Activated B cell treated with CpG ODN at 0.5 μM for 24 hours (primary cell): Measurements from ENCODE around the gene STK31. TPM values are rescaled to one million over a fixed set of nuclear protein-coding genes. Genes with fewer than 3 reads are reported as not detected.

ENCODE experiments used
- ATAC-seq: fragments of 200-7000 bp; cut with Tn5 transposase; one replicate; pipeline ENCODE4 v1.10.0; 2021; ENCODE audit warnings: low read depth, mild to moderate bottlenecking, moderate library complexity
- CTCF ChIA-PET: fragments of 350-600 bp; sonication (Branson Sonifier 250); formaldehyde crosslinking; loops from one replicate; lab custom pipeline; 2021; ENCODE audit warnings: antibody characterized with exemption; lab: Charles Lee
- POLR2A ChIA-PET: fragments of 350-600 bp; sonication (Branson Sonifier 250); formaldehyde crosslinking; loops from one replicate; lab custom pipeline; 2021; ENCODE audit warnings: antibody characterized with exemption; lab: Charles Lee
- DNase-seq: peaks from one replicate; pipeline ENCODE4 v3.0.0; 2022
- H3K27ac Mint-ChIP-seq: one replicate; pipeline ENCODE4 v1.8.0; 2020; ENCODE audit warnings: mixed read lengths
- H3K27me3 Mint-ChIP-seq: one replicate; pipeline ENCODE4 v1.8.0; 2021; ENCODE audit warnings: mixed read lengths
- H3K36me3 Mint-ChIP-seq: one replicate; pipeline ENCODE4 v1.8.0; 2021; ENCODE audit warnings: low read depth, mixed read lengths
- H3K4me1 Mint-ChIP-seq: one replicate; pipeline ENCODE4 v1.8.0; 2021; ENCODE audit warnings: mixed read lengths
- H3K4me3 Mint-ChIP-seq: one replicate; pipeline ENCODE4 v1.8.0; 2020; ENCODE audit warnings: mild to moderate bottlenecking, mixed read lengths
- H3K9me3 Mint-ChIP-seq: one replicate; pipeline ENCODE4 v1.8.0; 2020; ENCODE audit warnings: mixed read lengths
- CTCF ChIP-seq: fragments of 200-600 bp; IDR thresholded peaks from one replicate; pipeline ENCODE4 v1.8.0; 2022; ENCODE audit warnings: antibody characterized with exemption, mild to moderate bottlenecking
- intact Hi-C: fragments of 100-400 bp; cut with micrococcal nuclease; formaldehyde crosslinking; loops from one replicate; pipeline ENCODE4 v1.15.1; 2024
- total RNA-seq: library from RNA; stranded (reverse); gene quantifications from 2 replicates; pipeline ENCODE4 v1.2.3, GENCODE V29; 2022

The STK31 gene
- 0.76 and 1.0 TPM in 2 replicates for total RNA-seq

GRCh38 chr7:23710000-23710399 is at the start of gene STK31:
STK31 (plus strand) TSS chr7:23710219; CDS start chr7:23710286, 67 bp downstream.
- CTCF ChIA-PET, result interaction anchor here (1.2 to 4.6 kb wide), 6 partner anchors 10 to 437 kb away, joined by 3 to 42 read pairs (median 7); no protein-coding TSS in a partner anchor
- TF ChIP-seq CTCF, result no peak
- no peaks in the 10 kb centered on the region for H3K27me3 Mint-ChIP-seq
- no peak within 1 kb of the TSS for H3K27ac Mint-ChIP-seq
- H3K9me3 Mint-ChIP-seq, result peaks cover 12% of the 10 kb centered on the region
- intact Hi-C loops, result loop anchor here (5.0 kb wide), 1 partner anchor 957 kb away; no protein-coding TSS in a partner anchor
- no peak within 1 kb of the TSS for H3K4me3 Mint-ChIP-seq
- DNase-seq (no peak), ATAC-seq (no peak)
- peaks cover 13% of the 10 kb centered on the region for H3K36me3 Mint-ChIP-seq
- POLR2A ChIA-PET, result no interaction called here
- H3K4me1 Mint-ChIP-seq, result no peaks in the 10 kb centered on the region

GRCh38 chr7:23661385-23661784 is 48.6 kb upstream of the STK31 start:
- H3K4me3 Mint-ChIP-seq, result no peak overlapping the region
- peaks cover 15% of the 10 kb centered on the region for H3K9me3 Mint-ChIP-seq
- H3K36me3 Mint-ChIP-seq, result no peaks in the 10 kb centered on the region
- ATAC-seq (no peak), DNase-seq (no peak)
- POLR2A ChIA-PET, result interaction anchor here (0.6 kb wide), 1 partner anchor 113 kb away, joined by 4 read pairs; no protein-coding TSS in a partner anchor
- no peak for TF ChIP-seq CTCF
- no peak overlapping the region for H3K27ac Mint-ChIP-seq
- intact Hi-C loops, result no loop called here
- CTCF ChIA-PET, result no interaction called here
- no peaks in the 10 kb centered on the region for H3K4me1 Mint-ChIP-seq
- H3K27me3 Mint-ChIP-seq, result no peaks in the 10 kb centered on the region

GRCh38 chr7:23662124-23662983 is 47.7 kb upstream of the STK31 start:
- POLR2A ChIA-PET, result interaction anchor here (0.6 kb wide), 1 partner anchor 114 kb away, joined by 4 read pairs; no protein-coding TSS in a partner anchor

GRCh38 chr7:23662984-23663313 is 47.1 kb upstream of the STK31 start:
- no peak overlapping the region for H3K4me3 Mint-ChIP-seq
- ChIA-PET POLR2A (no interaction called here), CTCF (no interaction called here)
- H3K27me3 Mint-ChIP-seq, result no peaks in the 10 kb centered on the region
- ATAC-seq (no peak), DNase-seq (no peak)
- no peaks in the 10 kb centered on the region for H3K36me3 Mint-ChIP-seq
- TF ChIP-seq CTCF, result no peak
- peaks cover 13% of the 10 kb centered on the region for H3K9me3 Mint-ChIP-seq
- intact Hi-C loops, result no loop called here
- no peak overlapping the region for H3K27ac Mint-ChIP-seq
- no peaks in the 10 kb centered on the region for H3K4me1 Mint-ChIP-seq

More at GRCh38 chr7:23662124-23662983, 47.7 kb upstream of the STK31 start:
- peaks cover 13% of the 10 kb centered on the region for H3K9me3 Mint-ChIP-seq
- H3K36me3 Mint-ChIP-seq, result no peaks in the 10 kb centered on the region
- intact Hi-C loops, result no loop called here
- DNase-seq (no peak), ATAC-seq (no peak)
- no peaks in the 10 kb centered on the region for H3K4me1 Mint-ChIP-seq
- H3K27me3 Mint-ChIP-seq, result no peaks in the 10 kb centered on the region
- no peak for TF ChIP-seq CTCF
- H3K27ac Mint-ChIP-seq, result no peak overlapping the region
- no peak overlapping the region for H3K4me3 Mint-ChIP-seq
- CTCF ChIA-PET, result no interaction called here

- intact Hi-C loops, result no loop called here
- no peaks in the 10 kb centered on the region for H3K4me1 Mint-ChIP-seq
- H3K36me3 Mint-ChIP-seq, result no peaks in the 10 kb centered on the region
- peaks cover 5% of the 10 kb centered on the region for H3K9me3 Mint-ChIP-seq
- H3K27me3 Mint-ChIP-seq, result no peaks in the 10 kb centered on the region
- no peak overlapping the region for H3K4me3 Mint-ChIP-seq
- CTCF ChIA-PET, result no interaction called here
- TF ChIP-seq CTCF, result no peak
- no peak overlapping the region for H3K27ac Mint-ChIP-seq
- ATAC-seq (no peak), DNase-seq (no peak)
- POLR2A ChIA-PET, result no interaction called here
Measured at GRCh38 chr7:23664122-23664521, 45.9 kb upstream of the STK31 start.
